GM19099 (cell line): ENCODE measurements around the gene SLC2A9.

Experiments used
- POLR2A ChIP-seq: IDR thresholded peaks from 3 replicates; pipeline ENCODE4 v1.6.1; 2011; ENCODE audit warnings: low read depth; ENCODE audit not compliant: insufficient read length; ENCODE audit errors: extremely low read depth

Gene SLC2A9

DNA sequence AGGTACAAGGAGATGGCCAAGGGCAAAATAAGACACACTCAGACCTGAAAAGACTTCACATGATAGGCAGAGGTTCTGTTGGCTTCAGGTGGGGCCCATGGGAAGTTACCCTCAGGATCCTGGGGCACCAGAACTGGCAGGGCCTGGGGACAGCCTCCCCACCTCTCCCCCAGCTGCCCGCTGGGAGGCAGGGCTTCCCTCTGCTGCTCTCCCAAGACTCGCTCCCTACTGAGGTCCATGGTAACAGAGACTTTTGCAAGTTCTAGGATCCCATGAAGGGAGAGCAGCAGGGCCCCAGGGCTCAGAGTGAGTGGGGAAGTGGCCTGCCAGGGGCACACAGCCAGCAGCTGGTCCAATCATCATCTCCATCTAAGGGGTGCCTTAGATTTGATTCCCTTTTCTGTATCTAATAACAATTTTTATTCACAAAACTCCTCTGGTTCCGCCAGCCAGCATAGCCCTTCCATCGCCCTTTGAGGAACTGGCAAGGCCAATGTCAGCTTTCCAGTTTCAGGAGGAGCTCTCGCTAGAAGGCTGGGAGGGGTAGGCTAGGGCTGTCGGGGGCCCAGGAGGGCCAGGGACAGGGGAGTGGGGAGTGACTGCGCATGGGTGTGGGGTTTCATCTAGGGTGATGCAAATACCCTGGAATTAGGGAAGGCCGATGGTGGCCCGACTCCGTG lies 78.2 kb downstream of the SLC2A9 start:
- TF ChIP-seq POLR2A, result no peak

DNA sequence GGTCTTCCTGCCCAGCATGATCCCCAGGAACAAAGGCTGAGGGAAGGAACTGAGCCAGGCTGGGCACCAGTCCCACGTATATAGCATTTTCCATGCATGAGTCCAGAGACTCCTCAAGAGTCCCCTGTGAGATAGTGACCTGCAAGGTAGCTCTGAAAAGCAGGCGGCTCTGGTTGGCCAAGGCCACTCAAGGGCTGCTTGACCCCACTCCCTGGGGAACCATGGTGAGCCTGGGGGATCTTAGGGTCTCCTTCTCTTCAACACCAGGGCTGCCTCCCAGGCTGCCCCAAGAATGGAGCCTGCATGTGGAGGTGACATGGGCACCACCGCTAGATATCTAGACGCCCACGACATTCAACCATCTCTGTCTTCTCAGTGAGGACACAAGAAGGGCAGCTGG lies 79.2 kb downstream of the SLC2A9 start:
- no peak for TF ChIP-seq POLR2A

DNA sequence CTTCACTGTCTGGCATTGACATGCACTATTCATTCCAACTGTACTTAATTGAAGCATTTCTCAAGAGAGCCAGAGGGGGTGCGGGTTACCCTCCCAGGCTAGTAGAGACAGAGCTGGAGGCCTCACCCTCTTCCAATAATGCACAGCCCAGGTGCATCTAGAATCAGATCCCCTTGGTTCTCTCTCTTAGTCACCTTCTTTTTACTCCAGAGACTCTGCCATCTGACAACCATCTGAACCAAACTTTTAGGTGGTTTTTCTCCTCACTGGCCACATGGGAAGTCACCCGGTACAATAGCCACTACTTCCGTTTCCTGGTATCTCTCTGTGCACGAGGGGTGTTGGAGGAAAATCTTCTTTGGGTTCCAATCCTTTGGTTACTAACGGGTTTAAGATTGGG lies 81.3 kb downstream of the SLC2A9 start:
- no peak for TF ChIP-seq POLR2A

DNA sequence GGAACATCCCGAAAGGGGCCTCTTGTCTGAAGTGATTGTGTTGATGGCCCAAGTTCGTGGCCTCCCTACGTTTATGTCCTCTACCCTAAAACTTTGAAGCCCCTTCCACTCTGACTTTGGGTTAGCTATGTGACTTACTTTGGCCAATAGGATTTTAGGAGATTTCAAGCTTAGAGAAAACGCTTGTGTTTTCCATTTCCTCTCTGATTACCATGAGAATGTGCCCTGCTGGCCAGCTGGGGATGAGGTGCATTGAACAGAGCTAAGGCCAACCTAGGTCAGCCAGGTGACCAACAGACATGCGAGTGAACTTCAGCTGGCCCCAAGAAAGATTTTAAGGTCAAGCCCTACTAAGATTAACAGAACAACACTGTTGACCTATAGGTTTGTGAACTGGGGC lies 82.4 kb downstream of the SLC2A9 start:
- no peak for TF ChIP-seq POLR2A

DNA sequence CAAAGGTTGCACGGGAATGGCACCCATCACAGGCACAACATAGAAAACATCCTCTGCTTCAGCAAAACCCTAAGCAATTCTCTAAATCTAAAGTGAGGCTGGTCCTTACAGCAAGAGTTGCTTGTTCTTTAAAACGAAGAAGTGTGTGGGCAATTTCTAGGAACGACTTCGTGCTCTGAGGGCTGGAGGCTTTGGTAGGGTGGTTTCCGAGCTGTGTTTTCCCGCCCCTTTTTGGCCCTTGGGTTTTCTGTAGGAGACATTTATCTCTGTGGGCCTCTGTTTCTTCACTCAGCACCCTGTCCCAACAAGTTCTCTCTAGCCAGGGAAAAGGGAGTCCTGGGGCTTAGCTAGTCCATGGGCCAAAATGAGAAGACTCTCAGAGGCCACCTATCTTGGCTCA lies 84.2 kb downstream of the SLC2A9 start:
- TF ChIP-seq POLR2A, result no peak

DNA sequence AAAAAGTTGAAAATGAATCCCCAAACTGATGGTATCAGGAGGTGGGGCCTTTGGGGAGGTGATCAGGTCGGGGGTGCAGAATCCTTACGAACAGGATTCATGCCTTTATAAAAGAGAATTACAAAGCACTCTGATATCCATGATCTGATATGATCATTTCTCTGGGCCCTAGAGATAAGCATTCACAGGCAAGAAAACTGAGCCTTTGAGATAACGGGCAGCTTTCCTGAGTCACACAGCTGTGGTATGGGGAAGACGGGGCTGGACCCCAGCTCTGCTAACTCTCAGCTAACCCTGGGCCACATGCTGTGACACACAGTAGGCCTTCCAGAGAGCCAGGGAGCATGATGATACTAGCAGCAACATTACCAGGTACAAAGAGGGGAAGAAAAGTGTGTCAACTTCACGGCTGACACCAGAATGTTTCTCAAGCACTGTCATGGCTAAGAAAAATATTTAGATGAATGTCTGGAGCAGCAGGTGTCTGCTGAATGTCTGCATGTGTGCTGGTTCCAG lies 85.1 kb downstream of the SLC2A9 start:
- no peak for TF ChIP-seq POLR2A

DNA sequence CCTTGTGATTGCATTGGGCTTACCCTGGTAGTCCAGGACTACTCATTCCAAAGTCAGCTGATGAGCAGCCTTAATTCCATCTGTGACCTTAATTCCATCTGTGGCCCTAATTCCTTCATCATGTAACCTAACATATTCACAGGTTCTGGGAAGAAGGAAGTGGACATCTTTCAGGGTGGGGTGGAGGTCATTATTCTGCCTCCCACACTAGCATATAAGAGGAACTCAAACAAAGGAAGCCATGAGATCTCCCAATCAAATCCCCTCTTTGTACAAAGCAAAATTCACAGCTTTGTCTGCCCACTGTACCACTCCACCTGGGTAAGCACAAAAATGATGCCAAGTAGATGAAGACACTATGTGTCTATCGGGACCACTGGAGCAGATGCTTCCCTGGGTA lies 87.3 kb downstream of the SLC2A9 start:
- no peak for TF ChIP-seq POLR2A

DNA sequence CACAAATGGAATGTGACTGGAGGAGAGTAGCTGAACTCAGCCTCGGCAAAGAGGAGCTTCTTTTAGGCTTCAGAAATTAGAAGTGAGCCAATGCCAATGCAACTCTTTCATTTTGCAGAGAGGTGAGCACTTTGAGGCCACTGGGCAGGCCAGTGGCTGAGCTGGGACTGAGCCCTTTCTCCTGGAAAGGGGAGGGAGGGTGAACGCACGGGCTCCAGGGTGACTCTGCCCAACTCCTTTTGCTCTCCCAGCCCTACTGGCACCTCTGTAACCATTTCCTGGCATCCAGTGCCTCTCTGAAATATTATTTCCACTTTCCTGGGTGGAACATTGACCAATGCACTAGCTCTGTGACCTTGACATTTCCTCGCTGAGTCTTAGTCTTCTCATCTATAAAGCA lies 88.1 kb downstream of the SLC2A9 start:
- TF ChIP-seq POLR2A, result no peak

DNA sequence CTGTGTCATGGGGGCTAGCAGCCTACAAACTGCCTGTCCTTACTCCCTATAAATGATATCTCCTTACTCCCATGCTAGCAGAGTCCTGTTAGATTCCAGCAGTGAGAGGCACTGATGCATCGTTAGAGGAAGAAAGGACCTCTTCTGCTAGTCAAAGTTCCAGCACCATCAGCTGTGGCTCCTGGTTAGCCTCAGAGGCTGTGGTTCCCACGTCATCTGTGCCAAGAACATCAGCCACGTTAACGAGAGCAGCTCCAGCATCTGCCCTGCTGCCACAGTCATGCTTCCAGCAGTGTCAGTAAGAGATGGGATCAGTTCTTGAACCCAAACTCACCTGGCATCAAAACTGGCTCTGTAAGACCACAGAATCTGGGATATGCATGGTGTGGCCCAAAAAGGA lies 88.5 kb downstream of the SLC2A9 start:
- TF ChIP-seq POLR2A, result no peak

DNA sequence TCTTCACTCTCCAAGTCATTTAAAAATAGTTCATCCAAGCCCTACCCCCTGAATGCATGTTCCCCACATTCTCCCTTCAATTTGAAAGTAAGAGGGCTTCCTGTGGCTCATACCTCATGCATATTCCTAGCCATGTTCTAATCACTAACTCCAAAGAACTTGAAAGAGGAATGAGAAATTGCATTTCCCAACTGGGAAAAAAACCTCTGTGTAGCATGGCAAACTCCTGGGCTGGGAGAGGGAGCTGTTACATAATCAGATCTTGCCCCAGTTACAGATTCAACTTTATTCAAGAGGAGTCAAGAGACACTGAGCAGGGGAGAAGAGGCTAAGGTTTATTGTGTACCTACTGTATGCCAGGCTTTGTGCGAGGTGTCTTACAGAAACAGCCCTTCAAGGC lies 90.2 kb downstream of the SLC2A9 start:
- no peak for TF ChIP-seq POLR2A

DNA sequence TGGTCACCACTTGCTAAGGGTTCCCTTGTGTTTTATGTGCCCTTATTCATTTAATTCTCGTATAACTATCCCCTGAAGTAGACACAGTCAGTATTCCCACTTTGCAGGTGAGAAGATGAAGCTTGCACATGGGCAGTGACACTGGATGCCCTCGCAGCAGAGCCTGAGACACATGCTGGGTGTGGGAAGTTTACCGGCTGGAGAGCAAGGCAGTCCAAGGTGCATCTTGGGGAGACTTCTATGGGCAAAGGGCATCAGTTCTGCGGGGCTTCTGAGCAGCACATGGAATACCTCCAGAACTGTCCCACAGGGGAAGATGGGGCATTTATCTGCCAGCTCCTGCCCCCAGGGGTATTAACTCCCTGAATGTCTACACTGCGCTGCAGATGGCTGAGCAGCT lies 92.2 kb downstream of the SLC2A9 start:
- no peak for TF ChIP-seq POLR2A

DNA sequence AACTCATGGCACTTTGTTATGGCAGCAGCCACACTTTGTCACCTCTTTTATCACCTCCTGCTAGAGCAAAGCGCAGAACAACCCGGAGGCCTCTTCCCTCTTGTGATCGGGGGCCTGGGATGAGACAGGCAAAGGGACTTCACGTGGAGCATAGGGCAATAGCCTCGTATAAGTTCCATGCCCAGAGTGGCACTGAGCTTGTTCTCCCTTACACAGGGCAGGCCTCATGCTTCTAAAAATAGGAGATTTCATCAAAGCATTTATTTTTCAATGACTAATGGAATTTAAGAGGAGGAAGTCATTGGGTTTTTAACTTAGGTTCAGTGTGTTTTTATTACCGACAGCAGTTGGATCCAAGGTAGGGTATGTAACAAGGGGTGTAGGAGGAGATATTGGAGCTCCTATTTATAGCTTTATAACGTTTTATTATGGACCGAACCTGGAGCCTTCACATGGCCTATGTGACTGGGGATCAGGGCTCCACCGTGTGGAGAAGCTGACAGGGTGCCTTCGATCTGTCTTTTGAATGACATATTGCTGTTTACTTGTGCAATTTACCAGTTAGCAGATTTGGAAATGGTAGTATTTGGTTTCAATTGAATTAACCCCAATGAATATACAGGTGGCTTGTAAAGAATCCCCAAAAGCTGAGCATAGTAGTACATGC lies 93.8 kb downstream of the SLC2A9 start:
- TF ChIP-seq POLR2A, result no peak

DNA sequence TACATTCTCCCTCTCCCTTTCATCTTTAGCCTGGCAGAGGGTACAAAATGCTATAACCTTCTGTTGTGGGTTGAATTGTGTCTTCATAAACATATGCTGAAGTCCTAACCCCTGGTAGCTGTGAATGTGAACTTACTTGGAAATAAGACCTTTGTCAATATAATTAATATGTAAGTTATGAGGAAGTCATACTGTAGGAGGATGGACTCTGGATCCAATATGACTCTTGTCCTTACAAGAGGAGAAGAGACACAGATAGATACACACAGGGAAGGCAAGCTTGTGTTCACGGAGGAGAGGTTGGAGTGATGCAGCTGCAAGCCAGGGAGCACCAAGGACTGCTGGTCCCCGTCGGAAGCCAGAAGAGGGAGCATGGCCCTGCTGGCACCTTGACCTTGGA lies 94.7 kb downstream of the SLC2A9 start:
- no peak for TF ChIP-seq POLR2A

DNA sequence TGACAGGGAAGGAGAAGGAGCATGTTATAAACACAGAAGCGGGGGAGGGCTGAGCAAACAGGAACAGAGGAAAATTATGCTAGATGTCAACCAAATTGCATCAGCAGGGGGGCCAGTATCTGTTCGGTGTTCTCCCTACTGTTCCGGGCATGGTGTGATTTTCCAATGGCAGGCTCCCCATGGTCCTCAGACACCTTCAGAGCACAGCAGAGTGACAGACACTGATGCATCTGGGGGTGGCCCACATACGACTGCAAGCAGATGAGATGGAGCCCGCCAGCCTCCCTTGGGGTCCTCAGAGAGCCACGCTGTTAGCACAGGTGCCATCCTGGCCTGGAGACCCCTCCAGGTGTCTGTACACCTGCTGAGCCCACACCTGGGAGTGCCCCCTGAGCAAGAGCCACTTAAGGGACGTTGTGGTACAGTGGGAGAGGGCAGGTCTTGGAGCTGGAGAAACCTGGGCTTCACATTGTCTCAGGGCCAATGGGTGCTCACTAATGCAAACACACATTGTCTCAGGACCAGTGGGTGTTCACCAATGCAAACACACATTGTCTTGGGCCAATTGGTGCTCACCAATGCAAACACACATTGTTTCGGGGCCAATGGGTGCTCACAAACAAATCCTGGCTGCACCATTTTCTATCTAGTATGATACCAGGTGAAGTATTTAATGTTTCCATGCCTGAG lies 95.4 kb downstream of the SLC2A9 start:
- TF ChIP-seq POLR2A, result no peak

DNA sequence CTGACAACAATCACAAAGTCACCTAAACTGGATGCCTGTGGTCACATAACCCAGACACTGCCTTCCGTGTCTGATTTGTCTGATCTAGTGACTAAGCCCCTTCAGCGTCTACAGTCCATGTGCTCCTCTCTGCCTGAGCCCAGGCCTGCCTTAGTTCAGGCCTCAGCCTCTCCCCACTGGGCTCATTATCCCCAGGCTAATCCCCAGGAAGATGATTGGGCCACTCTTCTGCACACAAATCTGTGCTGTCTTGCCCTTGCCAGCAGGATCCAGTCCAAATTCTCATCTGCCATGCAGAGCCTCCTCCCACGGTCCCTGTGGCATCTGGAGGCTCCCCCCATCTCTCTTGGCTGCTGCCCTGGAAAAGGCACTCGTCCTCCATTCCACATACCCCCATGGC lies 96.5 kb downstream of the SLC2A9 start:
- TF ChIP-seq POLR2A, result no peak
